Fibroblast of skin of scalp (primary cell): ENCODE measurements around the gene WDR18. TPM values are rescaled to one million over a fixed set of nuclear protein-coding genes. Genes with fewer than 3 reads are reported as not detected.

Source experiments
- DNase-seq: peaks from one replicate; pipeline ENCODE4 v3.0.0-alpha.2; 2013
- polyA plus RNA-seq, 2 experiments: library from polyadenylated mRNA; unstranded; fragments of 120-200 nt; gene quantifications; one replicate each; pipeline ENCODE4 v1.2.1, GENCODE V29; 2013; ENCODE audit not compliant: insufficient read length in 2 of 2

Gene WDR18, protein sequence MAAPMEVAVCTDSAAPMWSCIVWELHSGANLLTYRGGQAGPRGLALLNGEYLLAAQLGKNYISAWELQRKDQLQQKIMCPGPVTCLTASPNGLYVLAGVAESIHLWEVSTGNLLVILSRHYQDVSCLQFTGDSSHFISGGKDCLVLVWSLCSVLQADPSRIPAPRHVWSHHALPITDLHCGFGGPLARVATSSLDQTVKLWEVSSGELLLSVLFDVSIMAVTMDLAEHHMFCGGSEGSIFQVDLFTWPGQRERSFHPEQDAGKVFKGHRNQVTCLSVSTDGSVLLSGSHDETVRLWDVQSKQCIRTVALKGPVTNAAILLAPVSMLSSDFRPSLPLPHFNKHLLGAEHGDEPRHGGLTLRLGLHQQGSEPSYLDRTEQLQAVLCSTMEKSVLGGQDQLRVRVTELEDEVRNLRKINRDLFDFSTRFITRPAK
- polyA plus RNA-seq (2013, experiment 1 of 2; ENCODE audit: insufficient read length), result 62.3 TPM
- 63.1 TPM for polyA plus RNA-seq (2013, experiment 2 of 2; ENCODE audit: insufficient read length)

DNA sequence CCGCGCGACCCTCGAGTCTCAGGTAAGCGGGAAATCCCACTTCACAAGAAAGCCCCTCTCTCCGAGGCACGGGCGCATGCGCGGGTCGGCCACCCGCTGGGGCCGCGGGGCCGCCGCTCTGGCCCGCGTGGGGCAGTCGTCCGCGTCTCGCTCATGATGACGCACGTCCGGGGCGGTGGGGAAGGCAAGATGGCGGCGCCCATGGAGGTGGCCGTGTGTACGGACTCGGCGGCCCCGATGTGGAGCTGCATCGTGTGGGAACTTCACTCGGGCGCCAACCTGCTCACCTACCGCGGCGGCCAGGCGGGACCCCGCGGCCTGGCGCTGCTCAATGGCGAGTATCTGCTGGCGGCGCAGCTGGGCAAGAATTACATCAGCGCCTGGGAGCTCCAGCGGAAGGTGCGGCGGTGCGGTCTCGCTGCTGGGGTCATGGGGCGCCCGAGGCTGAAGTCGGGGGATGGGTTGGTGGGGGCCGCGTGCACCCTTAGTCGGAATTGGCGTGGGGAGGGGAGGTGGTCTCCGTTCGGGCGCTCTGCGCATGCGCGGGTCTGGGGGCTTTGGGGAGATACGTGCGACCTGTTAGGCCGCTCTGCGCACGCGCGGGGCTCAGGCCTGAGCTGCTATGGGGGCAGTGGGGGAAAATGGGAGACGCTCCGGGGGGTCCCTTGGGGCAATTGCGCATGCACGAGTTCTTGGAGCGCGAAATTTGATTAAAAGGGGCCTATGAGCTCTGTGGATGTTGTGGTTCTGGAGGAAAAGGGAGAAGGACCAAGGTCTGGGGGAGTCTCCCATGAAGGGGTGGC is at the start of gene WDR18:
TSS of gene WDR18 (plus strand) at position 181 of the 803 bp plus-strand sequence. CDS start at position 190, 9 bp downstream.
- DNase-seq, result peak; percentile 92

DNA sequence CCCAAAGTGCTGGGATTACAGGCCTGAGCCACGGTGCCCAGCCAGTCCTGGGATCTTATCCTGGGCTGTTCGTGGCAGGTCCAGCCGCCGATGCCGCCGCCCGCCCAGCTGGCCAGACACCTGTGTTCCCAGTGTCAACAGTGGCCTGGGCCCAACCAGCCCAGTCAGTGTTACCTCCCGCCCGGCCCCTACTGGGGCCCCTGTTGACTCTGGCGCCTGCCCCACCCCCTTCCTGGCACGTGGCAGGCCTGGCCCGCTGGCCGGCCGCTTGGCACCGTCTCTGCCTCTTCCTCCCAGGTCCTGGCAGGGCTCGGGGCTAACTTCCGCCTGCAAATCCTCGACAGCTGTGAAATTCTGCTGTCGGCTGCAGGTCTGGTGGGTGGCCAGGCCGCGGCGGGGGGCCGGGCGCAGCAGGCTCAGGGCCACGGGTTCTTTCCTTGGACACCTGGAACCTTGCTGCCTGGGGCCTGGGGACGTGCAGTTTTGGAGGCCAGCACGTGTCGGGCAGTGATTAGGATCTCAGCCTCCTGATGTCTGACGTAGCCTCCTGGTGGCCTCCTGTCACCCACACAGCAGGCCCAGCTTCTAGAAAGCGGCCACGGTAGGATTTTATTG is 49.2 kb upstream of the WDR18 start:
- DNase-seq, result no peak

DNA sequence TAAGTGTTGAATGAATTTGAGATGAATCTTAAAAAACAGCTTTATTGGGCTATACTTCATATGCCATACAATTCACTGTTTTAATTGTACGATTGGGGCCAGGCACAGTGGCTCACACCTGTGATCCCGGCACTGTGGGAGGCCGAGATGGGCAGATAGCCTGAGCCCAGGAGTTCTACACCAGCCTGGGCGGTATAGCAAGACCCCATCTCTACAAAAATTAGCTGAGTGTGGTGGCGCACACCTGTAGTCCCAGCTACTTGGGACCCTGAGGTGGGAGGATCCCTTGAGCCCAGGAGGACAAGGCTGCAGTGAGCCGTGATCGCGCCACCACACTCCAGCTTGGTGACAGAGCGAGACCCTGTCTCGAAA is 48.0 kb upstream of the WDR18 start:
- DNase-seq, result no peak

DNA sequence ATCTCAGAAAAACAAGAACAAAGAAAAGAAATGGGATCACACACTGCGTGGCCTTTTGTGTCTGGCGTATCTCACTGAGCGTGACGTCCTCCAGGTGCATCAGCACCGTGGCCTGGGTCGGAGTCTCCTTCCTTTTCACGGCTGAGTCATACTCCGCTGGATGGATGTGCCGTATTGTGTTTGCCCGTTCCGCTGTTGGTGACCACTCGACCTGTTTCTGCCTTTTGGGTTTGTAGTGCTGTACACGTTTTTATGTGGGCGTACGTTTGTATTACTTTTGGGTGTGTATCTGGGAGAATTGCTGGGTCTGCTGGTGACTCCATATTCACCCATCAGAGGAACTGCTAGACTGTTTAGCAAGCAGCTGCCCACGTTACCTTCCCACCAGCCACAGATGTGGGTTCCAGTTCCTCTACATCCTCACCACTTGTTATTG is 46.9 kb upstream of the WDR18 start:
- DNase-seq, result no peak

DNA sequence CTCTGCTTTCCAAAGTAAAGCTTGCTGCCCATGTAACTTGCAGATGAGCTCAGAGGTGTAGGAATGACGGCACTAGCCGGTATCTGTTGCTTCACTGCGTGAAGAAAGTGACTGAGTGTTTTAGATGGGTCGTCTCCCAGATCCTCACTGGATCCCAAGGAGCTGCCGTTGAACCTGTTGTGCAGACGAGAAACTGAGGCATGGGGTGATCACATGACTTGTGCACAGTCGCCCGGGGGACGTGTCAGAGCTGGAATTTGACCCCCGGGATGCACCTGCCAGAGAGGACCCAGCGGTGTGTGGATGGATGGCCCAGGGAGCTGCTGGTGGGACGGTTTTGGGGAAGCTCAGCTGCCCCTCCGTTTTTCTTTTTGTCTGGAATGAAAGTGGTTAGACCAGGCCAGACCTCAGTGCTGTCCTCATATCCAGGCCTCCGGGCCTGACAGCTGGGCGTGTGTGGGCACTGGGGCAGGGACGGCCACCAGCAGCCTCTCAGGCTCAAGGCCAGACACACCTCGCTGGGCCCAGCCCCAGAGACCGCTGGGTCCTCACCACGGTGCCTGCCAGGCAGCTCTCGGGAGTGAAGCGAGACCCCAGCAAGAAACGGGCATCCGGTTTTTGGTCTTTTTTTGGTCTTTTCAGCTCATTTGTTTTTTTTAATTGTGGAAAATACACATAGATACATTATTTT is 45.8 kb upstream of the WDR18 start:
- DNase-seq, result no peak

DNA sequence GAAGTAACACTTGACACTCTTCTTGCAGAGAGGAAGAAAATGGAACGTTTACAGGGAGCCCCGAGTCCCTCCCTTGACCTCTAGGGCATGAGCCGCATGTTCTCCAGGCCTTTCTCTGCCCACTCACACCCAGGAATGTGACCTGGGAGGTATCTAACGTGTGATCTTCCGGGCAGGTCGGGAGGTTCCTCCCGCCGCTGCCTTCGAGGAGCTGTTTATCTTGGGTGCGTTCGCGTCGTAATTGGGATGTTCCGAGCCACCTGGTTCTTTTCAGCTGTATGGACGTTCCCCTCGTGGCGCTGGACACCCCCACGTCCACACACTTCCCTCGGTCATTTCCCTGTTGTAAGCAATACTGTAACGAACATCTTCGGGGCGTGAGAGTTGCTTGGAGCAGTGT is 44.7 kb upstream of the WDR18 start:
- DNase-seq, result no peak

DNA sequence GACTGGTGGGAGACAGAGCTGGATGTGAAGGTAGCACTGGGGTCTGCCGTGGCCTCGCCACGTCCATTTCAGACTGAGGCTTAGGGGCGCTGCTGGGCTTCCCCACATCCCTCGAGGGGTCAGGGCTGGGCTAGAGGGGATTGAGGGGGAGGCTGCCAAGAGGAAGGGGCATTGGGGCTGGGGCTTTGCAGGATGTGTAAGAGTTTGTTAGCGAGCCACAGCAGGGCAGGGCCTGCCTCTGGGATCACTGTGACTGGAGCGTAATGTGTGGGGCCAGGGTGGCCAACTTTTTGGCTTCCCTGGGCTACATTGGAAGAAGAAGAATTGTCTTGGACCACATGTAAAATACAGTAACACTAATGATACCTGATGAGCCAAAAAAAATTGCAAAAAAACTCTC is 44.2 kb upstream of the WDR18 start:
- DNase-seq, result no peak

DNA sequence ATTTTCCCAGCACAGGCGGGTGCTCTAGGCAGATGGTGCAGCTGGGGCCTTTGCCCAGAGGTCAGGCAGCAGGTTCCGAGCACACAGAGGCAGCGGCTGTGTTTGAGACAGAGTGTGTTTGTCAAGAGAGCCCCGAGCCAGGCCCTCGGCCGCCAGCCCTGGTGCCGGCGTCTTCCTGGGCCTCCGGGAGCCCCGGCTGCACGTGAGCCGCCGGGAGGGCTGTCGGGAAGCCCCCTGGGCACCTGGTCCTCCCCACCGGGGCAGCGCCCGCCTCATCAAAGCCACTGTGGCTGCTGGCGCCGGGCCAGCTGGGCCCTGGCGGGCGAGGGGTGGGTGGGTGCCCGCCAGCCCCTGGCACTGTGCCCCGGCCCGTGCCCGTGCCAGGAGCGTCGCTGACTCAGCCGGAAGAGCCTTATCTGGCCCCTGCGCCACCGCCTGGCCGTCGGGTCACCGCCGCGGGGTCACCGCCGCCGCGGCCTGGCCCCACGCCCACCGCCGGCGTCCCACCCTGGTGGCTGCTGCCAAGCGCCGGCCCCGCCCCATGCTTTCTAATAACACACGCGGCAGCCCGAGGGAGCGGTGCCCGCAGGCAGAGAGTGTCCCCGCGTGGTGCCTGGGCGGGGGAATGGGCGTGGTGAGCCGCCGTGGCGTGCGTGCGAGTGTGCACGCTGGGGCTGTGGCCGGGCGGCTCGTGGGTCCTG is 43.4 kb upstream of the WDR18 start:
- no peak for DNase-seq

DNA sequence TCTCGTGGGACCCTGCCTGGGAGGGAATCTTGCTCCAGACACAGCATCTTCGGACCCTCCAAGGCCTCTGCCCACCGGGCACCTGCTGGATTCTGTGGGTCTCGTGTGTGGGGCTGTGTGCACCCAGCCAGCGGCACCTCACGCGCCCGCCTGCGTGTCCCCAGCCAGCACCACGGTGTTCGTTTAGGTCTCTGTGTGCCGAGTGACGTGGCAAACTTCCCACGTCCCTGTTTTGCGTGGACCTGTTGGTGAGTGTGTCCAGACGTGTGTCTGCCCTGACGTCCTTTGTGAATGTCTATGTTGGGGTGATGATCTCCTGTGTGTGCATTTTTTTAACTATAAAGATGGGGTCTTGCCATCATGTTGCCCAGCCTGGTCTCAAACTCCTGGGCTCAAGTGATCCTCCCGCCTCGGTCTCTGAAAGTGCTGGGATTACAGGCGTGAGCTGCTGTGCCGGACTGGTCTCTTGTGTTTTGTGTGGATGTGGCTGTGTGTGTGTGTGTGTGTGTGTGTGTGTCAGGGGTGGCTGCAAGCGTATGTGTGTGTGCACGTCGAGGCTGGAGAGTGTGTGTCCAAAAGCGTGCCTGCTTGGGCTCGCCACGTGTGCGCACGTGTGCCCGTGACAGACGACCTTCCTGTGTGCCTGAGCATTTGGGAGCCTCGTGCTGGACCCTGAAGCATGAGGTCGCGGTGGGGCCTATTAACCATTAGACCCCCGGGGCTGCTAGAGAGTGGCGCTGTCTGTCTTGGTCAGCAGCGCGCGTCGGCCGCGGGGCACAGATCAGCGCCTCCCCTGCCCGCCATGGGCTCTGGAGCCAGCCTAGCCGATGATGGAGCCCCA is 42.6 kb upstream of the WDR18 start:
- no peak for DNase-seq

DNA sequence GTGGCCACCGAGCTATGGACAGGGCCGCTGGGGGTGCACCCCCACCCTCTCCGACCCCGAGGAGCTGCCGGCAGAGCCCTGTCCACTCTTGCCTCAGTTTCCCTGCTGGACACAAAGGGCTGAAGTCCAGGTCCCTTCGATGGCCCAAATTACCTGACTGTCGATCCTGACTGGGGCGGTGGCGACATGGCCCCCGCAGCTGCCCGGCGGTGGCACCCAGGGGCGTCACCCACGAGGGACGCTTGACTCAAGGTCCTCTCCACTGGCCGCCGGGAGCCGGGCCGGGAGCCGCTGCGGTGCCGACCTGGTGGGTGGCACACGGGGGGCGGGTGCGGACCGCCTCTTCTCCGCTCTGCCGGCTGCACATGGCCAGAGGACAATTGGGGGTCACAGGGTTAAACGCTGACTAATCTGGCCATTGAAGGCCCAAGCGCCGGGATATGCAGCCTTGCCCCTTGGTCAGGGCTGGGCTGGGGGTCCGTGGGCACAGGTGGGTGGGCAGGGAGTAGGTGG is 42.0 kb upstream of the WDR18 start:
- no peak for DNase-seq

DNA sequence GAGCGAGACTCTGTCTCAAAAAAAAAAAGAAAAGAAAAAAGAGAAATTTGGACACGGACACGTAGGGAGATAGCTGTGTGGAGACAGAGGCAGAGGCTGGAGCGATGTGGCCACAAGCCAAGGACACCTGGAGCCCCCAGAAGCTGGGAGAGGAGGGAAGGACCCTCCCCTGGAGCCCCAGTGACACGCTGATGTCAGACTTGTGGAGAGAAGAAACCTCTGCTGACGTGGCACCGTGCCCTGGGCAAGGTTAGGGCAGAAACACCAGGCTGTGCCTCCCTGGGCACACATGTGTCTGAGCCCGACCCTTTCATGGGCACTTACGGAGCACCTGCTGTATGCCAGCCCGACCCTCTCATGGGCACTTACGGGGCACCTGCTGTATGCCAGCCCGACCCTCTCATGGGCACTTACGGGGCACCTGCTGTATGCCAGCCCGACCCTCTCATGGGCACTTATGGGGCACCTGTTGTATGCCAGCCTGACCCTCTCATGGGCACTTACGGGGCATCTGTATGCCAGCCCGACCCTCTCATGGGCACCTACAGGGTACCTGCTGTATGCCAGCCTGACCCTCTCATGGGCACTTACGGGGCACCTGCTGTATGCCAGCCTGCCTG is 40.5 kb upstream of the WDR18 start:
- DNase-seq, result no peak

DNA sequence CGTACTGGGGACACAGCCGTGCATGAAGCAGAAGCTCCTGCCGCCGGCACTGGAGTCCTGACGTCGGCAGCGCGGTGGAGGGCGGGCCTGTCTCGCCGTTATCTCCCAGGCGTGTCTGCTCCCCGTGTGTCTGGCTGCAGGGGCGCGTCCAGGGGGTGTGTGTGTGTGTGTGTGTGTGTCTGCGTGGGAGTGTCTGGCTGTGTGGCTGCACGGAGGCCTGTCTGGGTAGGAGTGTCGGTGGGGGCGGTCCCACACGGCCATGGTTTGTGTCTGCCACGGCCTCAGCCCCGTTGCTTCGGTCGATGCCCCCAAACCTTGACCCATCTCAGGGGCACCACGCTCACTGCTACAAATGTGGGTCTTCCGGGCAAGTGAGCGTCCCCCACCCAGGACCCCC is 40.0 kb upstream of the WDR18 start:
- DNase-seq, result no peak

DNA sequence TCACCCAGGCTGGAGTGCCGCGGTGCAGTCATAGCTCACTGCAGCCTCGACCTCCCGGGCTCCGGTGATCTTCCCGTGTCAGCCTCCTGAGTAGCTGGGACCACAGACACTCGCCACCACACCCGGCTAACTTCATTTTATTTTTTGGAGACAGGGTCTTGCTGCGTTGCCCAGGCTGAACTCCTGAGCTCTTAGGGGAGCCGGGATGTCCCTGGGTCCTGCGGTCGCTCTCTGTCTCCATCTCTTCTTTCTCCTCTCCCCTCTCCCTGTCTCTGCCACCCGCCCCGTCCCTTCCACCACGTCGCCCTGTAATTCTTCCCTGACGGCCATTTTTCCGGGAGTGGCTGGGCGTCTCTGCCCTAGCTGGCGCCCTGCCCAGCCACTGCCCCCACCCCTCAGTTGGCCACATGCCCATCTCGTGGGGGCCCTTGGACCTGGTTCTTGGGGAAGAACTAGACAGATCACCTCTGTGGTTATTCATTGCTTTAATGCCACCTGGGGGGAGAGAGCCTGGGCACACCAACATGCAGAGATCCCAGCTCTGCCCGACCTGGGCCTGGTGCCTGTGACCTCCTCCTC is 39.4 kb upstream of the WDR18 start:
- DNase-seq, result no peak

DNA sequence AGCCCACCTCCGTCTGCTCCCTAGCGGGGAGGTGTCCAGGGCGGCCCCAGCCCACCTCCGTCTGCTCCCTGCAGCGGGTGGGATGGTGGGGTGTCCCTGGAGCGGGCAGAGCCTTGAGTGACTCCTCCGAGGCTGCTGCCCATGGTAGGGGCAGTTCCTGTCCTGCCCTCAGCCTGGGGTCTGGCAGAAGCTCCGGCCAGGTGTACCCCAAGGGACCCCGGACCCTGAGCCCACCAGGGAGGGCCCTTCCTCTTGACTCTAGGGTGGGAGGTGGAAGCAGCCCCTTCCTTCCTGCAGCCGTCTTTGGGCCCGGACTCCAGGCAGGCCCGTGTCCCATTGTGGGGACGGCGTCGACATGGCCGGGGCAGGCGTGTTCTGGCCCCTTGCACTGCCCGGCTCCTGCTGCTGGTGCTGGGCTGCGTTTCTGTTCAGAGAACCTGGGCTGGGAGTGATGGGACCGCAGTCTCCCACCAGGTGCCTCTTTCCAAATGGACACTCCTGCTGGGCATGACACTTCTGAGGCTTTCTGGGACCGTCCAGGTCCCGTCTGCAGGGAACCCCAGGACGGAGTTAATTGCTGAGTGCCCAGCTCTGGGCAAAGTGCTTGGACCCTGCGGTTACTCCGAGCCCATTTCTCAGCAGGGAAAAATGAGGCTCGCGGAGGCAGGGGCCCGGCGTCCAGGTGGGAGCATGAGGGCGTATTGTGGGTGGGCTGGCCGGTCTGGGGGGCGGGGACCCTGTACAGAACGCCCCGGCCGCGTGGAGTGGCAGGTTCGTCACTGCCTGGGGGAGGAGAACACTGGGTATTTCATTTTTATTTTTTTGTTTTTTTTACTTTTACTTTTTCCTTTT is 38.5 kb upstream of the WDR18 start:
- DNase-seq, result no peak

DNA sequence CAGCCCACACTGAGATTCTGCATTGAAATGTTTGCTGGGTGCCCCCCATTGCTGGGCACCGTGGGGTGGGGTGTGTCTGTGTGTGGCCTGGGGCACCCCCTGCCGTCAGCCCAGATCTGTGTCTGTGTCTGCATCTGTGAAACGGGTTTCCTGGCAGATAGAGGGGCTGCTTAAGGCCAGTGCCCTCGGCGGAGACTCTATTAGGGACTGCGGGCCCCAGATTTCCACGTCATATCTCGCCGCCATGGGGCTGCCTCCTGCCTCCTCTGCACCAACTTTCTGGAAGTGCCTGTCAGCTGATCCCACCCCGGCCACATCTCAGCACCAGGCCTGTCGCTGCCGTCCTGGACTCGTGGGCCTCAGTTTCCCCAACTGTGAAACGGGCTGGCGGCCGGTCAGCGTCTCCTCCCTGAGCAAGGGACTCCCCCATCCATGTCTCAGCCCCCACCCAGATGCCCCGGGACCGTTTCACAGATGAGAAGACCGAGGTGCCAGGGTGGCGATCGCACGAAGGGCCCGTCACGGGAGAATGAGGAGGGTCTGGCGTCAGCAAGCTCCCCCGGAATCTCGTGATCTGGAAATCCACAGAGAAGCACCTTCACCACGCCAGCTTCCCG is 36.9 kb upstream of the WDR18 start:
- DNase-seq, result no peak

DNA sequence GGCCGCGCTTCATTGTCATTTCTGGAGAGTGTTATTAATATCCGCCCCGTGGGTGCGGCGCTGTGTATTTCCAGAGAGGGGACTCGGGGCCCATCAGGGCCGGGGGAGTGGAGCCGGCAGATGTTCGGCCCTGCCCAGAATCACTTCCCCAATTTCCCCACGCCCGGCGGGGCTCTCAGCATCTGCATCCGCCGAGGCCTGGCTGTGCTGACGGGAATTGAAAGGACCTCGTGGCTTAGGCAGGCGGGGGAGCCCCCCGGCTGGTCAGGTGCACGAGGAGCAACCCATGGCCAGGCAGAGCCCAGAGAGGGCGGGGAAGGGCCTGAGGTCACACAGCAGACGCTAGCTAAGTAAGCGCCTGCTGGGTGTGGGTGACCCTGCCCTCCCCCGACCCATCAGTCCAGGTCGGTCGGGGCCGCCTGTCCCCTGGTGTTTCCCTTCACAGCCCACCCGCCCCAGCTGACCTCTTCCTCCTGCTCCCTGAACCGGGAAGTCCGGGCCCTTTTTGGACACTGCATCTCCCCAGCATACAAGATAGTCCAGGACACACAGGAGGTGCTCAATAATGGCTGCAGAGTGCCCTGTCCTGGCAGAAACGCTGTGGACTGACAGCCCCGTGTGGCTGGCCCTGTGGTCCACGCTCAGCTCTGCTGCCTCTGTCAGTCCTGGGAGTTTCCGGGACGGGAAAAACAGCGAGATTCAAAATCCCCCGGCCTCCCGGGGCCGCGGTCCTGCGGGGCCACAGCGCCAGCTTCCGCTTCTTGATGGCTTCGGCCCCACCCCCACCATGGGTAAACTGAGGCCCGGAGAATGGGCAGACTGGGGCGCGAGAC is 36.2 kb upstream of the WDR18 start:
- DNase-seq, result no peak

DNA sequence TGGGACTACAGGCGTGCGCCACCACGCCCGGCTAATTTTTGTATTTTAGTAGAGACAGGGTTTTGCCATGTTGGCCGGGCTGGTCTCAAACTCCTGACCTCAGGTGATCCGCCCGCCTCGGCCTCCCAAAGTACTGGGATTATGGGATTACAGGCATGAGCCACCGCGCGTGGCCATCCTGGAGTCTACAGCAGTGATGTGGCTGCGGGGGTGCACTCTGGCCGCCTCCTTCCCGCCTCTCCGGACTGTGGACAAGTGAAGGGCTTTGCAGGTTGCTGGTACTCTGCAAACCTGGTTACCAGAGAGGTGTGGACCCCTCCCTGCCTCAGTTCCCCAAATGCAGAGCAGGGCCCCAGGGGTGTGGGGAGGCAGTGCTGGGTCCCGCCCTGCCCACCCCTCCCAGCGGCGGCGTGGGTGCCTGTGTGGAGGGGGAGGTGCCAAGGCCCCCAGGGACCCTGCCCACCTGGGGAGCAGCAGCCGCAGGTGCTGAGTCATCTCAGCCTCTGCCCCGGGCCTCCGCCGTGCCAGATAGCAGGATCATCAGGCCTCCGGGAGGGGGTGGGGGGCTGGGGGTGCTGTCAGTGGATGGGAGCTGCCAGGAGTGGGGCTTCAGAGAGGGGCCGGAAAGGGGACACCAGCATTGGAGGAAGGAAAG is 35.2 kb upstream of the WDR18 start:
- no peak for DNase-seq
